Measurements from ENCODE around the gene HGF.

Gene HGF

GRCh38 chr7:81662531-81662930, 107.3 kb downstream of the HGF start:
- no peak for TF ChIP-seq CTCF (conservative IDR thresholded peaks at IDR 0.05)
- no peak overlapping the region for H3K27ac ChIP-seq

- H3K27ac ChIP-seq = no peak overlapping the region
Measured at GRCh38 chr7:81659697-81660395, 110.0 kb downstream of the HGF start.

GRCh38 chr7:81657551-81657950, 112.3 kb downstream of the HGF start:
- no peak overlapping the region for H3K27ac ChIP-seq
- no peak for TF ChIP-seq CTCF (conservative IDR thresholded peaks at IDR 0.05)

More at GRCh38 chr7:81659697-81660395, 110.0 kb downstream of the HGF start:
- no peak for TF ChIP-seq CTCF (conservative IDR thresholded peaks at IDR 0.05)

- no peak for TF ChIP-seq CTCF (conservative IDR thresholded peaks at IDR 0.05)
- H3K27ac ChIP-seq = no peak overlapping the region
Measured at GRCh38 chr7:81655271-81655670, 114.6 kb downstream of the HGF start.

- no peak for TF ChIP-seq CTCF (conservative IDR thresholded peaks at IDR 0.05)
Measured at GRCh38 chr7:81652225-81652624, 117.6 kb downstream of the HGF start.

More at GRCh38 chr7:81652225-81652624, 117.6 kb downstream of the HGF start:
- no peak overlapping the region for H3K27ac ChIP-seq

Measured in VCaP (cell line).